Kidney (tissue), 14 donors: ENCODE data around the gene ERC2. TPM values are rescaled to one million over a fixed set of nuclear protein-coding genes. Genes with fewer than 3 reads are reported as not detected.

Source experiments
- DNase-seq, 5 donors: peaks; one replicate each; pipeline ENCODE4 v3.0.0-alpha.2; 2013 to 2020
- FAIRE-seq: peaks from 2 replicates; lab custom pipeline; 2012; peaks lifted over from hg19 to GRCh38; lab: Jason Lieb, UNC
- H3K27ac ChIP-seq, 2 donors: one replicate each; pipeline ENCODE4 v1.7.0; 2013; ENCODE audit warnings: low read depth in 2 of 2, low read length in 2 of 2, inconsistent platforms in 1 of 2
- H3K27me3 ChIP-seq: one replicate; pipeline ENCODE4 v1.7.1; 2013; ENCODE audit warnings: low read length, inconsistent platforms; ENCODE audit not compliant: control insufficient read depth, insufficient read depth
- H3K36me3 ChIP-seq, 3 donors: one replicate each; pipeline versions ENCODE4 v1.7.0 to v1.7.1; 2013; ENCODE audit warnings: low read length in 3 of 3, control low read depth in 1 of 3, inconsistent platforms in 1 of 3; ENCODE audit not compliant: insufficient read depth in 3 of 3, control insufficient read depth in 2 of 3
- H3K4me1 ChIP-seq, 3 donors: one replicate each; pipeline versions ENCODE4 v1.7.0 to v1.7.1; 2013; ENCODE audit warnings: low read length in 3 of 3, inconsistent platforms in 1 of 3, low read depth in 1 of 3; ENCODE audit not compliant: control insufficient read depth in 2 of 3, insufficient read depth in 2 of 3
- H3K4me3 ChIP-seq, 3 donors: one replicate each; pipeline versions ENCODE4 v1.7.0 to v1.8.1; 2013; ENCODE audit warnings: low read length in 3 of 3, control low read depth in 1 of 3, inconsistent platforms in 1 of 3
- H3K9ac ChIP-seq, 3 donors: one replicate each; pipeline versions ENCODE4 v1.7.0 to v1.7.1; 2013; ENCODE audit warnings: low read length in 3 of 3, control low read depth in 1 of 3, inconsistent platforms in 1 of 3
- H3K9me3 ChIP-seq, 3 donors: one replicate each; pipeline versions ENCODE4 v1.7.0 to v1.7.1; 2013; ENCODE audit warnings: low read length in 3 of 3, control low read depth in 1 of 3, inconsistent platforms in 1 of 3; ENCODE audit not compliant: control insufficient read depth in 2 of 3, insufficient read depth in 1 of 3
- CTCF ChIP-seq: IDR thresholded peaks from 3 replicates; pipeline ENCODE4 v1.5.1; 2012; ENCODE audit warnings: mild to moderate bottlenecking, moderate library complexity, borderline replicate concordance; ENCODE audit not compliant: insufficient read depth; ENCODE audit errors: extremely low read depth
- intact Hi-C: fragments of 100-400 bp; cut with DNase I; formaldehyde crosslinking; loops from one replicate; pipeline ENCODE4 v1.11.1; 2022
- polyA plus RNA-seq: library from polyadenylated mRNA; stranded (reverse); fragments of 350-450 nt; fragmentation: Illumina TruSeq; extraction: RNeasy Lipid Tissue Mini Kit (QIAGEN cat#74804); gene quantifications from one replicate; pipeline ENCODE4 v1.2.3, GENCODE V29; 2014; ENCODE audit warnings: low read depth, low replicate concordance; ENCODE audit not compliant: insufficient read depth
- total RNA-seq: library from RNA; stranded (reverse); fragmentation: NEBNext Ultra II Directional; extraction: Animal tissue kit (Norgen Biotek cat#: 25700); gene quantifications from one replicate; pipeline ENCODE4 v1.2.1, GENCODE V29; 2021
- donor health status: control.
- donor health status: control.
- donor health status: control.
- donor health status: control.
- donor health status: control.
- donor health status: DM: yes; HTN: yes; CAD: no.
- donor health status: Normal renal cell carcinoma (clear cell type).

Gene ERC2
- total and polyA plus RNA-seq, 2 donors from 2014 or later, result 0.92 to 3.8 TPM

GRCh38 chr3:55532806-55533205 lies 935.5 kb downstream of the ERC2 start:
- Histone ChIP-seq H3K9ac (no peak overlapping the region), H3K4me1 (no peaks in the 10 kb centered on the region), H3K4me3 (no peak overlapping the region), H3K27ac (no peak overlapping the region), H3K9me3 (no peaks in the 10 kb centered on the region), H3K27me3 (no peaks in the 10 kb centered on the region), H3K36me3 (no peaks in the 10 kb centered on the region)
- DNase-seq (no peak), FAIRE-seq (no peak)
- intact Hi-C loops, result no loop called here
- no peak for TF ChIP-seq CTCF

- no peak for TF ChIP-seq CTCF
- no peaks in the 10 kb centered on the region for H3K4me1 ChIP-seq
- DNase-seq (peak in 2 of 5 donors; percentile 30 to 57), FAIRE-seq (no peak)
- intact Hi-C loops, result no loop called here
- H3K9me3 ChIP-seq, result no peaks in the 10 kb centered on the region
- no peak overlapping the region for H3K9ac ChIP-seq
- no peak overlapping the region for H3K27ac ChIP-seq
- no peak overlapping the region for H3K4me3 ChIP-seq
- H3K36me3 ChIP-seq, result no peaks in the 10 kb centered on the region
- no peaks in the 10 kb centered on the region for H3K27me3 ChIP-seq
Measured at GRCh38 chr3:55531321-55531720, 936.9 kb downstream of the ERC2 start.

GRCh38 chr3:55527361-55527760 lies 940.9 kb downstream of the ERC2 start:
- DNase-seq (no peak), FAIRE-seq (no peak)
- no peak for TF ChIP-seq CTCF
- Histone ChIP-seq H3K27ac (no peak overlapping the region), H3K4me3 (no peak overlapping the region), H3K36me3 (no peaks in the 10 kb centered on the region), H3K27me3 (no peaks in the 10 kb centered on the region), H3K9ac (no peak overlapping the region), H3K9me3 (no peaks in the 10 kb centered on the region), H3K4me1 (peaks cover 0 to 3% (median 0%) of the 10 kb centered on the region in 3 donors)
- intact Hi-C loops, result no loop called here
